ENCODE data around the gene ADAMTS14.
"Not testable (repeated sequence)": the region's sequence is repeated elsewhere in the genome, so short reads cannot be mapped to it uniquely, and the experiment has no call there.

- not testable (repeated sequence) for TF ChIP-seq CTCF (IDR thresholded peaks at IDR 0.05; ENCODE audit: borderline replicate concordance, extremely low read depth, low read length, poor library complexity, severe bottlenecking); EZH2 (IDR thresholded peaks at IDR 0.05; ENCODE audit: borderline replicate concordance, low read depth, low read length, severe bottlenecking)
Observed at GRCh38 chr10:70644959-70645358, 27.3 kb upstream of the ADAMTS14 start.
